Measurements from ENCODE around the gene TPD52L2. TPM values are rescaled to one million over a fixed set of nuclear protein-coding genes. Genes with fewer than 3 reads are reported as not detected.

TPD52L2 gene
- total RNA-seq, 1 experiment from 2014 or later = 113 TPM

- POLR2A ChIA-PET = no interaction called here
- no peak for ATAC-seq
- Histone ChIP-seq H3K27me3 (ENCODE audit: control insufficient read depth, insufficient read depth, low read length) (no peaks in the 10 kb centered on the region), H3K27ac (ENCODE audit: low read length) (0 out of 2 replicates have a peak overlapping the region, but pooled peaks have one; percentile 49), H3K4me1 (ENCODE audit: control insufficient read depth, insufficient read depth, low read length) (peaks cover 34% of the 10 kb centered on the region), H3K9me3 (ENCODE audit: control insufficient read depth, insufficient read depth, low read depth, low read length) (no peaks in the 10 kb centered on the region), H3K4me3 (ENCODE audit: low read depth in 2 of 2, low read length in 2 of 2) (no peak overlapping the region), H3K36me3 (ENCODE audit: control insufficient read depth, insufficient read depth, low read length) (no peaks in the 10 kb centered on the region)
- TF ChIP-seq SIN3A (IDR thresholded peaks at IDR 0.05; ENCODE audit: borderline replicate concordance, insufficient read depth, low read depth, low read length) = no peak
- CTCF ChIA-PET = no interaction called here
- intact Hi-C loops (cut with micrococcal nuclease; ENCODE audit: unreplicated experiment) = no loop called here
- in situ Hi-C loops (cut with HindIII; ENCODE audit: low pct_unique_long_range_greater_than_20kb, low sequenced_read_pairs) = no loop called here
- BruUV-seq (replicated peaks) = no TSS peak
- DNase-seq (ENCODE audit: low read depth, low spot score) = no peak
Measured at GRCh38 chr20:63828124-63828523, 36.9 kb upstream of the TPD52L2 start.

- DNase-seq (ENCODE audit: low read depth, low spot score) = no peak
- peaks cover 33% of the 10 kb centered on the region for H3K4me1 ChIP-seq (ENCODE audit: control insufficient read depth, insufficient read depth, low read length)
- in situ Hi-C loops (cut with HindIII; ENCODE audit: low pct_unique_long_range_greater_than_20kb, low sequenced_read_pairs) (no loop called here), intact Hi-C loops (cut with micrococcal nuclease; ENCODE audit: unreplicated experiment) (no loop called here)
- H3K4me3 ChIP-seq (ENCODE audit: low read depth in 2 of 2, low read length in 2 of 2) = no peak overlapping the region
- CTCF ChIA-PET = no interaction called here
- POLR2A ChIA-PET = no interaction called here
- H3K9me3 ChIP-seq (ENCODE audit: control insufficient read depth, insufficient read depth, low read depth, low read length) = no peaks in the 10 kb centered on the region
- no peak for ATAC-seq
- no TSS peak for BruUV-seq (replicated peaks)
- no peaks in the 10 kb centered on the region for H3K36me3 ChIP-seq (ENCODE audit: control insufficient read depth, insufficient read depth, low read length)
- TF ChIP-seq TCF7L2 (IDR thresholded peaks at IDR 0.05; ENCODE audit: low read depth, low read length) (no peak), CTCF (IDR thresholded peaks at IDR 0.05) (no peak), REST (IDR thresholded peaks at IDR 0.05; ENCODE audit: insufficient read depth in 1 of 2, low read depth in 2 of 2, low read length in 1 of 2) (no peak), SIN3A (IDR thresholded peaks at IDR 0.05; ENCODE audit: borderline replicate concordance, insufficient read depth, low read depth, low read length) (no peak), POLR2AphosphoS5 (IDR thresholded peaks at IDR 0.05; ENCODE audit: low read depth, low read length) (no peak)
- H3K27me3 ChIP-seq (ENCODE audit: control insufficient read depth, insufficient read depth, low read length) = no peaks in the 10 kb centered on the region
- 0 out of 2 replicates have a peak overlapping the region, but pooled peaks have one; percentile 49 for H3K27ac ChIP-seq (ENCODE audit: low read length)
Measured at GRCh38 chr20:63828545-63828944, 36.5 kb upstream of the TPD52L2 start.

GRCh38 chr20:63828951-63829350 is 36.1 kb upstream of the TPD52L2 start:
- in situ Hi-C loops (cut with HindIII; ENCODE audit: low pct_unique_long_range_greater_than_20kb, low sequenced_read_pairs) = no loop called here
- Histone ChIP-seq H3K4me3 (ENCODE audit: low read depth in 2 of 2, low read length in 2 of 2) (peak overlapping the region; percentile 53 to 63; a peak in 2 of 4 replicates), H3K9me3 (ENCODE audit: control insufficient read depth, insufficient read depth, low read depth, low read length) (no peaks in the 10 kb centered on the region), H3K27me3 (ENCODE audit: control insufficient read depth, insufficient read depth, low read length) (no peaks in the 10 kb centered on the region), H3K4me1 (ENCODE audit: control insufficient read depth, insufficient read depth, low read length) (peaks cover 33% of the 10 kb centered on the region), H3K27ac (ENCODE audit: low read length) (peak overlapping the region; percentile 77), H3K36me3 (ENCODE audit: control insufficient read depth, insufficient read depth, low read length) (no peaks in the 10 kb centered on the region)
- no peak for DNase-seq (ENCODE audit: low read depth, low spot score)
- no peak for ATAC-seq
- no peak for TF ChIP-seq REST (IDR thresholded peaks at IDR 0.05; ENCODE audit: insufficient read depth in 1 of 2, low read depth in 2 of 2, low read length in 1 of 2)
- no peak for TF ChIP-seq TCF7L2 (IDR thresholded peaks at IDR 0.05; ENCODE audit: low read depth, low read length)
- no peak for TF ChIP-seq SIN3A (IDR thresholded peaks at IDR 0.05; ENCODE audit: borderline replicate concordance, insufficient read depth, low read depth, low read length)
- no peak for TF ChIP-seq POLR2AphosphoS5 (IDR thresholded peaks at IDR 0.05; ENCODE audit: low read depth, low read length)
- no peak for TF ChIP-seq CTCF (IDR thresholded peaks at IDR 0.05)
- CTCF ChIA-PET = no interaction called here
- BruUV-seq (replicated peaks) = no TSS peak
- POLR2A ChIA-PET = no interaction called here
- intact Hi-C loops (cut with micrococcal nuclease; ENCODE audit: unreplicated experiment) = no loop called here
